Progenitor cell of endocrine pancreas (in vitro differentiated cells): ENCODE measurements around the gene P3H2. TPM values are rescaled to one million over a fixed set of nuclear protein-coding genes. Genes with fewer than 3 reads are reported as not detected.

Source experiments
- DNase-seq: peaks from one replicate; pipeline ENCODE4 v3.0.0; 2021; ENCODE audit warnings: low spot score; ENCODE audit not compliant: unreplicated experiment
- H3K27ac Mint-ChIP-seq: 2 replicates; pipeline ENCODE4 v1.8.0; 2021; ENCODE audit warnings: mild to moderate bottlenecking, moderate library complexity, mixed read lengths
- H3K27me3 Mint-ChIP-seq: 2 replicates; pipeline ENCODE4 v1.8.0; 2021; ENCODE audit warnings: mixed read lengths
- H3K36me3 Mint-ChIP-seq: 2 replicates; pipeline ENCODE4 v1.8.0; 2022; ENCODE audit warnings: mixed read lengths; ENCODE audit not compliant: insufficient read depth
- H3K4me1 Mint-ChIP-seq: 2 replicates; pipeline ENCODE4 v1.8.0; 2021; ENCODE audit warnings: low read depth, mixed read lengths
- H3K4me3 Mint-ChIP-seq: 2 replicates; pipeline ENCODE4 v1.8.0; 2021; ENCODE audit warnings: low read depth, mild to moderate bottlenecking, moderate library complexity, mixed read lengths
- H3K9me3 Mint-ChIP-seq: 2 replicates; pipeline ENCODE4 v1.8.0; 2021; ENCODE audit warnings: low read depth, mixed read lengths
- CTCF ChIP-seq: fragments of 200-600 bp; sonication (generic); IDR thresholded peaks from one replicate; pipeline ENCODE4 v1.5.0; 2021; ENCODE audit warnings: antibody characterized with exemption, mild to moderate bottlenecking; ENCODE audit not compliant: unreplicated experiment
- total RNA-seq: library from RNA; stranded (reverse); gene quantifications from 2 replicates; pipeline ENCODE4 v1.2.1, GENCODE V29; 2021

The P3H2 gene
- total RNA-seq, 1 donor from 2014 or later, result 5.3 TPM

GRCh38 chr3:189927975-189928895 lies 192.5 kb downstream of the P3H2 start:
- no peak overlapping the region for H3K27ac Mint-ChIP-seq
- no peak for DNase-seq
- no peaks in the 10 kb centered on the region for H3K36me3 Mint-ChIP-seq
- H3K4me1 Mint-ChIP-seq, result no peaks in the 10 kb centered on the region
- peaks cover 49% of the 10 kb centered on the region for H3K27me3 Mint-ChIP-seq
- no peak overlapping the region for H3K4me3 Mint-ChIP-seq
- H3K9me3 Mint-ChIP-seq, result peaks cover 2% of the 10 kb centered on the region
- no peak for TF ChIP-seq CTCF

- TF ChIP-seq CTCF, result no peak
- Mint-ChIP-seq H3K9me3 (peaks cover 10% of the 10 kb centered on the region), H3K27ac (no peak overlapping the region), H3K27me3 (peaks cover 34% of the 10 kb centered on the region), H3K4me3 (no peak overlapping the region), H3K4me1 (peaks cover 4% of the 10 kb centered on the region), H3K36me3 (peaks cover 1% of the 10 kb centered on the region)
- DNase-seq, result no peak
Measured at GRCh38 chr3:189921770-189922169, 198.9 kb downstream of the P3H2 start.

GRCh38 chr3:189914799-189915198 lies 205.9 kb downstream of the P3H2 start:
- Mint-ChIP-seq H3K4me1 (peaks cover 4% of the 10 kb centered on the region), H3K36me3 (no peaks in the 10 kb centered on the region), H3K27me3 (peaks cover 53% of the 10 kb centered on the region), H3K9me3 (no peaks in the 10 kb centered on the region), H3K27ac (no peak overlapping the region), H3K4me3 (no peak overlapping the region)
- no peak for DNase-seq
- TF ChIP-seq CTCF, result no peak

GRCh38 chr3:189911001-189911400 lies 209.7 kb downstream of the P3H2 start:
- H3K27ac Mint-ChIP-seq, result no peak overlapping the region

GRCh38 chr3:189909573-189909972 lies 211.1 kb downstream of the P3H2 start:
- TF ChIP-seq CTCF, result no peak
- H3K27me3 Mint-ChIP-seq, result peaks cover 73% of the 10 kb centered on the region
- no peaks in the 10 kb centered on the region for H3K4me1 Mint-ChIP-seq
- no peak for DNase-seq
- H3K4me3 Mint-ChIP-seq, result no peak overlapping the region
- no peaks in the 10 kb centered on the region for H3K9me3 Mint-ChIP-seq
- H3K36me3 Mint-ChIP-seq, result no peaks in the 10 kb centered on the region
- no peak overlapping the region for H3K27ac Mint-ChIP-seq

More at GRCh38 chr3:189911001-189911400, 209.7 kb downstream of the P3H2 start:
- no peaks in the 10 kb centered on the region for H3K4me1 Mint-ChIP-seq
- no peaks in the 10 kb centered on the region for H3K9me3 Mint-ChIP-seq
- no peaks in the 10 kb centered on the region for H3K36me3 Mint-ChIP-seq
- TF ChIP-seq CTCF, result no peak
- no peak for DNase-seq
- H3K27me3 Mint-ChIP-seq, result peaks cover 73% of the 10 kb centered on the region
- H3K4me3 Mint-ChIP-seq, result no peak overlapping the region
